Mammary epithelial cell (primary cell): Measurements from ENCODE around the gene DPH1.

ENCODE experiments used
- CTCF ChIP-seq, 2 donors: IDR thresholded peaks in 1 of 2; conservative IDR thresholded peaks in 1 of 2; 2 replicates each; pipeline ENCODE4 v1.5.1; 2011 to 2012; ENCODE audit warnings: inconsistent platforms in 2 of 2, low read length in 2 of 2, mild to moderate bottlenecking in 2 of 2, control low read depth in 1 of 2, low read depth in 1 of 2; ENCODE audit not compliant: insufficient read depth in 1 of 2; ENCODE audit errors: extremely low read depth in 1 of 2
- EZH2 ChIP-seq: IDR thresholded peaks from 2 replicates; pipeline ENCODE4 v1.6.1; 2012; ENCODE audit warnings: low read length, inconsistent platforms, borderline replicate concordance

- TF ChIP-seq CTCF (conservative IDR thresholded peaks at IDR 0.05 in 1 of 2, IDR thresholded peaks at IDR 0.05 in 1 of 2; ENCODE audit: extremely low read depth in 1 of 2, insufficient read depth in 1 of 2, low read depth in 1 of 2, low read length in 2 of 2): no peak
- no peak for TF ChIP-seq EZH2
Observed at GRCh38 chr17:2028737-2029136, 1.2 kb upstream of the DPH1 start.
